22Rv1 (cell line): ENCODE measurements around the gene C1orf87.

Experiments
- H3K27ac ChIP-seq: fragments of 450-650 bp; 2 replicates; pipeline ENCODE4 v1.5.1; 2017
- ZFX ChIP-seq: fragments of 450-650 bp; IDR thresholded peaks from 2 replicates; pipeline ENCODE4 v1.6.1; 2017; ENCODE audit warnings: antibody characterized with exemption, borderline replicate concordance
- TF ChIP-seq, protein P1 (sequence below): fragments of 450-650 bp; IDR thresholded peaks from 2 replicates; pipeline ENCODE4 v1.5.1; 2017; ENCODE audit warnings: mild to moderate bottlenecking

C1orf87 gene

DNA sequence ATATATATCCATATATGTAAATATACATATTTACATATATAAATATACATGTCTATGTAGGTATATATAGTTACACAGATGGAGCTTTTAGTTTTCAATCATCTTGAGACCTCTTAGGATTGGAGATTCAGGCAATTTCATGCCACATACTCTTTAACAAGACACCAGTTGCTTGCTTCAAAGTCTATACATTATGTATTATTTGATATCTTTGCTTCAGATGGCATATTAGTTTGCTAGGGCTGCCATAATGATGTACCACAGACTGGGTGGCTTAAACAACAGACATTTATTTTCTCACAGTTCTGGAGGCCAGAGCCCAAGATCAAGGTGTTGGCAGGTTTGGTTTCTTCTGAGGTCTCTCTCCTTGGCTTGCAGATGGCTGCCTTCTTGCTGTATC, 14.1 kb upstream of the C1orf87 start:
- TF ChIP-seq, protein P1, sequence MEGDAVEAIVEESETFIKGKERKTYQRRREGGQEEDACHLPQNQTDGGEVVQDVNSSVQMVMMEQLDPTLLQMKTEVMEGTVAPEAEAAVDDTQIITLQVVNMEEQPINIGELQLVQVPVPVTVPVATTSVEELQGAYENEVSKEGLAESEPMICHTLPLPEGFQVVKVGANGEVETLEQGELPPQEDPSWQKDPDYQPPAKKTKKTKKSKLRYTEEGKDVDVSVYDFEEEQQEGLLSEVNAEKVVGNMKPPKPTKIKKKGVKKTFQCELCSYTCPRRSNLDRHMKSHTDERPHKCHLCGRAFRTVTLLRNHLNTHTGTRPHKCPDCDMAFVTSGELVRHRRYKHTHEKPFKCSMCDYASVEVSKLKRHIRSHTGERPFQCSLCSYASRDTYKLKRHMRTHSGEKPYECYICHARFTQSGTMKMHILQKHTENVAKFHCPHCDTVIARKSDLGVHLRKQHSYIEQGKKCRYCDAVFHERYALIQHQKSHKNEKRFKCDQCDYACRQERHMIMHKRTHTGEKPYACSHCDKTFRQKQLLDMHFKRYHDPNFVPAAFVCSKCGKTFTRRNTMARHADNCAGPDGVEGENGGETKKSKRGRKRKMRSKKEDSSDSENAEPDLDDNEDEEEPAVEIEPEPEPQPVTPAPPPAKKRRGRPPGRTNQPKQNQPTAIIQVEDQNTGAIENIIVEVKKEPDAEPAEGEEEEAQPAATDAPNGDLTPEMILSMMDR = no peak
- TF ChIP-seq ZFX = no peak
- no peak overlapping the region for H3K27ac ChIP-seq

DNA sequence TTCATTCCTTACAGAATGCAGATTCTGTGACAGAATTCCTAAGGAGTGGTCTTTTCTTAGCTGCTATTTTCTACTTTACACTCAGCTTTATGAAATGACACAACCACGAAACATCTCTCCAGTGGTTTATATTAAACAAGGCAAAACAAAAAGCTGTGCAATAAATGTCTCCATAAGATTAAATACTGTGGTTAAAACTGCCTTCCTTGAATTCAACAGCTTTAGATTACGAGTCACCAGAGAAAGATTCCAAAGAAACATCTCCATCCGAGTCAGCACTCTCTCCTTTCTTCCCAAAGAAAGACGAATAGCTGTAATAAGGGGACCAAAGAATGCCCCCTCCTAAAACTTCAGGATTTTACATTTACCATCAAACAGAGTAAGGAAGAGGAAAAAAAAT, 4.6 kb upstream of the C1orf87 start:
- H3K27ac ChIP-seq = no peak overlapping the region
- no peak for TF ChIP-seq ZFX
- TF ChIP-seq, protein P1 = no peak

- H3K27ac ChIP-seq = no peak overlapping the region
- TF ChIP-seq, protein P1 = no peak
- no peak for TF ChIP-seq ZFX
These were observed 2.3 kb downstream of the C1orf87 start for GRCh38 chr1:60071296-60071695.

GRCh38 chr1:60069691-60070090, 3.9 kb downstream of the C1orf87 start:
- TF ChIP-seq, protein P1 = no peak
- TF ChIP-seq ZFX = no peak

DNA sequence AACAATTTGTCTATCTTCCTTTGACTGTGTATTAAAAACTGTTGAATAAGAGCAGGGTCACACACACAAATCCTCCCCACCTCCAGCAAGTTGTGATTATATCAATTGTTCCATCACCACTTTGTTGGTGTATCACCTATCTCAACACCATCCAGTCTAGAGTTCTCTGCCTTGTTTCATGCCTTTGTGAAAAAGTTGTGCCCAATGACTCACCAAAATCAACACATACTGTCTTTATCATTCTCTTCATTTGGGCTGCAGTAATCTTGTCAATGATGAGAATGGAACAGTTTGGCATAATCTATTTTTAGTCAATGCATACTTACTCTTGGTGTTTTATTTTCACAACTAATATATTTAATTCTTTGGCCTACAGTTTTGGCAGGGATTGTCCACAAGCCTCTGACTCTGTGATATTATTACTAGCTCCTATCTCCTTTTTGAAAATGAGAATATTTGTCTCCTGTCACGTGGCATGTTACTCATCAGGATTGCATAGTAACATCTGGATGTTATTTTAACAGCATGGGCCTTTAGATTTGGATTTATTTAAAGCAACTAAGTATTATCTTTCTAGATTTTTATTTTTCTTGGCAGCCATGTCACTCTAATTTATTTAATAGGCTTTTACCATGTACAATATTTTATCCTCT, 5.1 kb downstream of the C1orf87 start:
- no peak overlapping the region for H3K27ac ChIP-seq
- TF ChIP-seq, protein P1 = no peak
- no peak for TF ChIP-seq ZFX

More at GRCh38 chr1:60069691-60070090, 3.9 kb downstream of the C1orf87 start:
- no peak overlapping the region for H3K27ac ChIP-seq

DNA sequence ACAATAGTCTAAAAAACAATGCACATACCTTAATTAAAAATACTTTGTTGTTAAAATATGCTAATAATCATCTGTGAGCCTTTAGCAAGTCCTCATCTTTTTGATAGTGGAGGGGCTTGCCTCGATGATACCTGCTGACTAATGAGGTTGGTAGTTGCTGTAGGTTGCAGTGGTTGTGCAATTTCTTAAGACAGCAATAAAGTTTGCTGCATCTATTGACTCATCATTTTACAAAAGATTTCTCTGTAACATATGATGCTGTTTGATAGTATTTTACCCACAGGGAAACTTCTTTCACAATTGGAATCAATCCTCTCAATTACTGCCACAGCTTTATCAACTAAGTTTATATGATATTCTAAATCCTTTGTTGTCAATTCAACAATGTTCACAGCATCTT, 7.6 kb downstream of the C1orf87 start:
- TF ChIP-seq ZFX = no peak
- TF ChIP-seq, protein P1 = no peak
- H3K27ac ChIP-seq = no peak overlapping the region

GRCh38 chr1:60065199-60065598, 8.4 kb downstream of the C1orf87 start:
- no peak for TF ChIP-seq ZFX
- TF ChIP-seq, protein P1 = no peak
- H3K27ac ChIP-seq = no peak overlapping the region
